Endodermal cell (in vitro differentiated cells): ENCODE results near the gene STPG1. TPM values are rescaled to one million over a fixed set of nuclear protein-coding genes. Genes with fewer than 3 reads are reported as not detected.

ENCODE experiments used
- DNase-seq: peaks from one replicate; pipeline ENCODE4 v3.0.0-alpha.2; 2017
- H3K27ac ChIP-seq: 2 replicates; pipeline ENCODE4 v1.5.1; 2013; ENCODE audit warnings: mild to moderate bottlenecking, low read depth, low read length, moderate library complexity
- H3K27me3 ChIP-seq: 2 replicates; pipeline ENCODE4 v1.6.1; 2013; ENCODE audit warnings: mild to moderate bottlenecking, low read length, moderate library complexity; ENCODE audit not compliant: insufficient read depth, control insufficient read depth, poor library complexity, severe bottlenecking
- H3K36me3 ChIP-seq: 2 replicates; pipeline ENCODE4 v1.7.0; 2013; ENCODE audit warnings: mild to moderate bottlenecking, low read length, moderate library complexity; ENCODE audit not compliant: control insufficient read depth, insufficient read depth
- H3K4me1 ChIP-seq: one replicate; pipeline ENCODE4 v1.7.0; 2013; ENCODE audit warnings: low read length; ENCODE audit not compliant: control insufficient read depth, insufficient read depth
- H3K4me3 ChIP-seq: 2 replicates; pipeline ENCODE4 v1.5.1; 2013; ENCODE audit warnings: mild to moderate bottlenecking, low read length, moderate library complexity
- H3K9ac ChIP-seq: 2 replicates; pipeline ENCODE4 v1.6.1; 2013; ENCODE audit warnings: mild to moderate bottlenecking, low read length, moderate library complexity; ENCODE audit not compliant: poor library complexity, severe bottlenecking; ENCODE audit errors: extremely low read depth
- H3K9me3 ChIP-seq: 2 replicates; pipeline ENCODE4 v1.6.1; 2013; ENCODE audit warnings: mild to moderate bottlenecking, low read length, moderate library complexity; ENCODE audit not compliant: control insufficient read depth
- H3K27ac Mint-ChIP-seq: 2 replicates; pipeline ENCODE4 v1.8.0; 2020; ENCODE audit warnings: mixed read lengths
- H3K27me3 Mint-ChIP-seq: 2 replicates; pipeline ENCODE4 v1.8.0; 2021; ENCODE audit warnings: mild to moderate bottlenecking, mixed read lengths; ENCODE audit not compliant: insufficient read depth
- H3K36me3 Mint-ChIP-seq: 2 replicates; pipeline ENCODE4 v1.8.0; 2020; ENCODE audit warnings: low read depth, mixed read lengths
- H3K4me1 Mint-ChIP-seq: 2 replicates; pipeline ENCODE4 v1.8.0; 2020; ENCODE audit warnings: mixed read lengths
- H3K4me3 Mint-ChIP-seq: 2 replicates; pipeline ENCODE4 v1.8.0; 2020; ENCODE audit warnings: mild to moderate bottlenecking, moderate library complexity, mixed read lengths
- H3K9me3 Mint-ChIP-seq: 2 replicates; pipeline ENCODE4 v1.8.0; 2020; ENCODE audit warnings: mild to moderate bottlenecking, mixed read lengths
- WGBS, 2 experiments: methylation state at CpG; one replicate each; pipeline versions ENCODE4 v1.1.5 to v1.1.7; 2013; ENCODE audit warnings: missing lambda C conversion rate in 2 of 2, mixed read lengths in 1 of 2; ENCODE audit not compliant: insufficient coverage in 1 of 2, insufficient read length in 1 of 2; 5-methylcytosine and 5-hydroxymethylcytosine counted together
- total RNA-seq, 2 donors: library from RNA; stranded (reverse); fragmentation: NEBNext Ultra II Directional in 1 of 2; extraction: Animal tissue kit (Norgen Biotek cat#: 25700) in 1 of 2; gene quantifications; 2 replicates in 1 of 2; 3 replicates in 1 of 2; pipeline ENCODE4 v1.2.1, GENCODE V29; 2021
- TF ChIP-seq, protein P1 (sequence below): fragments of 200-600 bp; sonication (generic); conservative IDR thresholded peaks from 2 replicates; pipeline ENCODE4 v1.5.0; 2021; ENCODE audit warnings: antibody characterized with exemption, mild to moderate bottlenecking

The STPG1 gene
- total RNA-seq, 2 donors from 2014 or later = 16.6 to 16.9 TPM

DNA sequence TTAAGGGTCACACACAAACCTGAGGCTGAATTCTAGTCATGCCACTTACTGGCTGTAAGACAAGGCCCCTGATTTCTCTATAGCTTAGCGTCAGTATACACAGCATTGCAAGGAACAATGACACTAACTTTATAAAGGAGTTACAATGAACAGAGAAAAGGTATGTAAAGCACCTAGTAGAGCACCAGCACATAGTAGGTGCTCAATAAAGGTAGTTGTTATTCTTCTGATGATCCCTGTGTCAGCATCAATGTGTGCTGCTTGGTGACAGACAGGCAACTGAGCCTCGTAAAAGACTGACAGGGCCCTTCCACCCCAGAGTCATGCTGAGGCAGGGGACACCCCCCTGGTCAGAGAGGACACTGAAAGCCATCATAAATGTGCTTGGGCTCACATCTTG is 51.2 kb downstream of the STPG1 start:
- Histone ChIP-seq H3K9me3 (no peaks in the 10 kb centered on the region), H3K4me3 (no peak overlapping the region), H3K27ac (no peak overlapping the region), H3K27me3 (no peaks in the 10 kb centered on the region), H3K4me1 (no peaks in the 10 kb centered on the region), H3K36me3 (no peaks in the 10 kb centered on the region), H3K9ac (no peak overlapping the region)
- Mint-ChIP-seq H3K4me3 (no peak overlapping the region), H3K9me3 (no peaks in the 10 kb centered on the region), H3K27ac (no peak overlapping the region), H3K36me3 (peaks cover 15% of the 10 kb centered on the region), H3K4me1 (peaks cover 19% of the 10 kb centered on the region), H3K27me3 (no peaks in the 10 kb centered on the region)
- TF ChIP-seq, protein P1, sequence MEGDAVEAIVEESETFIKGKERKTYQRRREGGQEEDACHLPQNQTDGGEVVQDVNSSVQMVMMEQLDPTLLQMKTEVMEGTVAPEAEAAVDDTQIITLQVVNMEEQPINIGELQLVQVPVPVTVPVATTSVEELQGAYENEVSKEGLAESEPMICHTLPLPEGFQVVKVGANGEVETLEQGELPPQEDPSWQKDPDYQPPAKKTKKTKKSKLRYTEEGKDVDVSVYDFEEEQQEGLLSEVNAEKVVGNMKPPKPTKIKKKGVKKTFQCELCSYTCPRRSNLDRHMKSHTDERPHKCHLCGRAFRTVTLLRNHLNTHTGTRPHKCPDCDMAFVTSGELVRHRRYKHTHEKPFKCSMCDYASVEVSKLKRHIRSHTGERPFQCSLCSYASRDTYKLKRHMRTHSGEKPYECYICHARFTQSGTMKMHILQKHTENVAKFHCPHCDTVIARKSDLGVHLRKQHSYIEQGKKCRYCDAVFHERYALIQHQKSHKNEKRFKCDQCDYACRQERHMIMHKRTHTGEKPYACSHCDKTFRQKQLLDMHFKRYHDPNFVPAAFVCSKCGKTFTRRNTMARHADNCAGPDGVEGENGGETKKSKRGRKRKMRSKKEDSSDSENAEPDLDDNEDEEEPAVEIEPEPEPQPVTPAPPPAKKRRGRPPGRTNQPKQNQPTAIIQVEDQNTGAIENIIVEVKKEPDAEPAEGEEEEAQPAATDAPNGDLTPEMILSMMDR = no peak
- 88% methylated on average over 2 of the region's 2 CpGs for WGBS, 2 experiments
- DNase-seq = no peak

DNA sequence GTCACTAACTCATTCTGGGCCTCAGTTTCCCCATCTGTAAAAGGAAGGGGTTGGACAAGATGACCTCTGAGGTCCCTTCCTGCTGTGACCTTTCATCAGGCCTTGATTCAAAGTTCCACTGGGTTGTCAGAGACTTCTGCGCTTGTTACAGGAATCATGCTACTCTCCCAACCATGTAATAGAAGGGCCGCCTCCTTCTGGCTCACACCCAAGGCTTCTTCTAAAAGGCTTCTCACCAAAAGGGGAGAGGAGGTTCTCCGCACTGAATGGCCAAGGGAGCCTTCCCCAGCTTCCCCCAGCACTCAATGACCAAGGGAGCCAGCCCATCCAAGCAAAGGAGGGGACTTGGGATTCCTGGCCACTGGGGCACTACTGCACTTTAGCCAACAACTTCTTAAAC is 51.8 kb downstream of the STPG1 start:
- no peak overlapping the region for H3K4me3 Mint-ChIP-seq
- H3K27ac ChIP-seq = no peak overlapping the region
- H3K4me1 ChIP-seq = no peaks in the 10 kb centered on the region
- DNase-seq = no peak
- peaks cover 19% of the 10 kb centered on the region for H3K4me1 Mint-ChIP-seq
- H3K9ac ChIP-seq = no peak overlapping the region
- H3K36me3 ChIP-seq = no peaks in the 10 kb centered on the region
- no peak overlapping the region for H3K4me3 ChIP-seq
- no peak overlapping the region for H3K27ac Mint-ChIP-seq
- H3K9me3 Mint-ChIP-seq = no peaks in the 10 kb centered on the region
- H3K9me3 ChIP-seq = no peaks in the 10 kb centered on the region
- H3K36me3 Mint-ChIP-seq = peaks cover 18% of the 10 kb centered on the region
- no peaks in the 10 kb centered on the region for H3K27me3 Mint-ChIP-seq
- 84 to 92% methylated on average over 2 to 3 of the region's 3 CpGs for WGBS, 2 experiments
- H3K27me3 ChIP-seq = no peaks in the 10 kb centered on the region
- TF ChIP-seq, protein P1 = no peak

DNA sequence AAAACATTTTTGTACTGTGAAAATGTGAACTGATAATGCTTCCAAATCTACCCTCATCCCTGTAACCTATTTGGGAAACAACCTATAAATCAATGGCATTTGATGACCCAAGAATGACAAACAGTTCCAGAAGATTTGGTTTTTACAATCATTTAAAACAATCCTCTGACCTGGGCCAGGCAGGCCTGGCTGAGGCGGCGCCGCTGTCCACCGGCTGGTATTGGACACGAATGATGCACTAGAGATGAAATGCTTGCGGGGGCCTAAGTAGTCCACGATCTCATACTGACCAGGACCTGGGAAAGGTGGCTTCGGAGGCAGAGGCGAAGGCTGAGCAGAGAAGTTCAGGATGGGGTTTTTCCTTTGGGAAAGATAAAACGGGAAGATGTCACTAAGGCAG is 52.9 kb downstream of the STPG1 start:
- no peak overlapping the region for H3K4me3 Mint-ChIP-seq

More for the DNA sequence above, 52.9 kb downstream of the STPG1 start:
- Mint-ChIP-seq H3K27ac (no peak overlapping the region), H3K4me1 (peaks cover 19% of the 10 kb centered on the region), H3K27me3 (no peaks in the 10 kb centered on the region), H3K9me3 (no peaks in the 10 kb centered on the region), H3K36me3 (peaks cover 14% of the 10 kb centered on the region)
- no peak for DNase-seq
- TF ChIP-seq, protein P1 = no peak
- H3K4me1 ChIP-seq = no peaks in the 10 kb centered on the region
- H3K9ac ChIP-seq = no peak overlapping the region
- no peaks in the 10 kb centered on the region for H3K36me3 ChIP-seq
- H3K9me3 ChIP-seq = no peaks in the 10 kb centered on the region
- H3K27me3 ChIP-seq = no peaks in the 10 kb centered on the region
- no peak overlapping the region for H3K4me3 ChIP-seq
- H3K27ac ChIP-seq = no peak overlapping the region
- 95 to 97% methylated on average over 10 of the region's 10 CpGs for WGBS, 2 experiments
